AML-193 (cell line): ENCODE data around the gene PNCK.

Source experiments
- DNase-seq, 2 experiments: peaks; one replicate each; lab custom pipeline; 2025; lab: John Stamatoyannopoulos, UW

PNCK gene

GRCh38 chrX:153662266-153662665, 11.3 kb downstream of the PNCK start:
- DNase-seq = no peak

GRCh38 chrX:153659268-153659667, 14.3 kb downstream of the PNCK start:
- DNase-seq = no peak

- no peak for DNase-seq
Observed at GRCh38 chrX:153657161-153657560, 16.5 kb downstream of the PNCK start.

GRCh38 chrX:153653556-153653955, 20.1 kb downstream of the PNCK start:
- DNase-seq = no peak

- peak in 1 of 2 experiments; percentile 14 for DNase-seq
Observed at GRCh38 chrX:153651540-153652079, 22.0 kb downstream of the PNCK start.

- DNase-seq = no peak
Observed at GRCh38 chrX:153650959-153651358, 22.7 kb downstream of the PNCK start.

GRCh38 chrX:153649915-153650782, 23.5 kb downstream of the PNCK start:
- DNase-seq = no peak

GRCh38 chrX:153649178-153649914, 24.3 kb downstream of the PNCK start:
- DNase-seq = peak; percentile 31 to 41

- no peak for DNase-seq
Observed at GRCh38 chrX:153648358-153649177, 25.0 kb downstream of the PNCK start.

- no peak for DNase-seq
Observed at GRCh38 chrX:153647461-153648357, 25.9 kb downstream of the PNCK start.

GRCh38 chrX:153646620-153647373, 26.8 kb downstream of the PNCK start, which contains the start of gene DUSP9:
DUSP9 (plus strand) TSS chrX:153647203; CDS start chrX:153647954, 751 bp downstream.
- DNase-seq = no peak

GRCh38 chrX:153645921-153646488, 27.6 kb downstream of the PNCK start:
- no peak for DNase-seq

GRCh38 chrX:153645151-153645550, 28.5 kb downstream of the PNCK start:
- DNase-seq = no peak

- DNase-seq = no peak
Observed at GRCh38 chrX:153644356-153645125, 29.1 kb downstream of the PNCK start.

GRCh38 chrX:153643431-153644351, 29.9 kb downstream of the PNCK start:
- DNase-seq = no peak

- DNase-seq = no peak
Observed at GRCh38 chrX:153642655-153643430, 30.8 kb downstream of the PNCK start.

GRCh38 chrX:153642051-153642654, 31.5 kb downstream of the PNCK start:
- no peak for DNase-seq
